AG08395 (cell line): ENCODE results near the gene MIOS.
"Not testable (repeated sequence)": the region's sequence is repeated elsewhere in the genome, so short reads cannot be mapped to it uniquely, and the experiment has no call there.

ENCODE experiments used
- DNase-seq: peaks from one replicate; pipeline ENCODE4 v3.0.0; 2012; ENCODE audit warnings: mixed read lengths, low spot score

The MIOS gene

DNA sequence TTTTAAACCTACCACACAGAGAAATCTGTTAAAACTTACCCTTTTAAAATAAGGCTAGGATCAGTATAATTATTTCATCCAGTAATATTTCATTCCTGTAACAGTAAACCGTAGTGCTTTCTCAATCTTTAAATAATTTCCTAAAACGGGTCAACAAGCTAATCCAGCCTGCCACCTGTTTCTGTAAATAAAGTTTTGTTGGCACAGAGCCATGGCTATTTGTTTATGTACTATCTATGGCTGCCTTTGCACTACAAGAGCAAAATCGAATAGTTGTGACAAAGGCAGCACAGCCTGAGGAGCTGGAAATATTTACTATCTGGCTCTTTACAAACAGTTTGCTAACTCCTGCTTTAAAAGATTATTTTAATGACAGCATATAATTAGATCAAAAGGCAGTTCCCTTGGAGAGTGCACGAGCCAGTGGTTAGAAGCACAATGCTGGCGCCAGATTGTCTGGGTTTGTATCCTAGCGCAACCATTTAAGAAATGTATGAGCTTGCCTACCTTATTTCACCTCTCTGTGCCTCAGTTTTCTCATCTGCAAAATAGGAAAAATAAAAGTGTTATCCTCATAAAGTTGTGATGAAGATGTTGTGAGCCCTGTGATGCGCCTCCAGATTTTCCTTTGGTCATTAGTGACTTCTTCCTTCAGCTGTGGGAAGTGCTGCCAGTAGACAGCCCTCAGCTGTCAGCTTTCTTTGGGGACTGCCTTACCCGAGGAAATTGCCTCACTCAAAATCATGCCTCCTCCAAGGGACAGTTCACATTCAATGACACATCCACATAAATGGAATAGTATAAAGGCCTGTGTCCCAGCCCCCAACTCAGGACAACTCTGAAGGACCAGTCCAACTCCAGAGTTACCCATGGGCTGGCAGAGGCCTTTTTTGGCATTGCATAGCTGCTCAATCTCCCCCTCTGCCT is 11.8 kb upstream of the MIOS start:
- peak; percentile 17 for DNase-seq

DNA sequence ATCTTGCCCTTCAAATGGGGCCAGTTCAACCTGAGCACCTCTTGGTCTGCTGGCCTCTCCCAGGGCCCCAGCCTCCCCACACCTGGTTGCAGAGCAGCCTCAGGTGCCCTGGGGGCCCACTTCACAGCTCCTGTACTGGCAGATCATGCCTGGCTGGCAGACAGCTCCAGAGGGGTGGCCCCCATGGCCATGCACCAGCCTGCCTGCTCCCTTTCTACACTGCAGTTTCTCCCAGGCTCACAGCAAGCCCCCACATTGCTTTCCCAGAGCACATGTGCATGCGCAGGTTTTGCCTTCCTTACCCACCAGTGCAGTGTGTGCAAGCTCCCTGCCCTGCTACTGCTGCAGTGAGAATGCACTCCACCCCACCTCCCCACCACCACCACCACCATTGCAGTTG is 9.8 kb upstream of the MIOS start:
- no peak for DNase-seq

DNA sequence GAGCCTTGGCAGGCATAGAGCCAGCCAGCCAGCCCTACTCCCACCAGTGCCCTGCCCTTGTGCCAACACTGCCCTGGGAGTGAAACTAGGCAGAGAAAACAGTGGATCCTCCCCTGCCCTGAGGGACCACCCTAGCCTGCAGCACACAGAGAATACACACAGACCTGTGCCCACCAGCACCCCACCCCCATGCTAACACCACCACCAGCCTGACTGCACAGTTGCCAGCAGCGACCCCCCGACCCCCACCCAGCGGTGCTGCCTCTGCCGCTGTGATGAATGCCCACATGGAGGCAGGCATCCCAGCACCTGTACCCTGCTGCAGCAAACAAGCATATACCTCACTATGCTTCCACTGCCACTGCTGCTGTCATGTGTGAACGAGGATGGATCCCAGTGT is 9.4 kb upstream of the MIOS start:
- DNase-seq, result no peak

DNA sequence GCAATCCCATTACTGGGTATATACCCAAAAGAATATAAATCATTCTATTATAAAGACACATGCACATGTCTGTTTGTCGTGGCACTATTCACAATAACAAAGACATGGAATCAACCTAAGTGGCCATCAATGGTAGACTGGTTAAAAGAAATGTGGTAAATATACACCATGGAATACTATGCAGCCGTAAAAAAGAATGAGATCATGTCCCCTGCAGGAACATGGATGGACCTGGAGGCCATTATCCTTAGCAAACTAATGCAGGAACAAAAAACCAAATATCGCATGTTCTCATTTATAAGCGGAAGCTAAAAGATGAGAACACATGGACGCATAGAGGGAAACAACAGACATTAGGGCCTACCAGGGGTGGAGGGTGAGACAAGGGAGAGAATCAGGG is 5.1 kb upstream of the MIOS start:
- DNase-seq, result not testable (repeated sequence)

DNA sequence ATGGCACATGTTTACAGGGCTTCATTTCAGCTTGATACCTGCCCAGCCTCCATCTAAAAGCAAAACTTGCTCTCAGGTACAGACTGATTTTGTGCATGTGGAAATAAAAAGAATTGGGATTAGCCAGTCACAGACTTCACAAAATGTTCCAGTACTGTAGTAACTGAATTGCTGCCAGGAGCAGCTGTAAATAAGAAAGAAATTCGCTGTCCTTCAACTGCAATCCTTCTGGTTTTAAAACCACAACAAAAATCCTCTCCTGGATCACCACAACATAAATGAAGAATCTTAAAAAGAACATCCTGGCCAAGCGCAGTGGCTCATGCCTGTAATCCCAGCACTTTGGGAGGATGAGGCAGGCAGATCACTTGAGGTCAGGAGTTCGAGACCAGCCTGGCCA is 3.9 kb upstream of the MIOS start:
- DNase-seq, result peak; percentile 47

DNA sequence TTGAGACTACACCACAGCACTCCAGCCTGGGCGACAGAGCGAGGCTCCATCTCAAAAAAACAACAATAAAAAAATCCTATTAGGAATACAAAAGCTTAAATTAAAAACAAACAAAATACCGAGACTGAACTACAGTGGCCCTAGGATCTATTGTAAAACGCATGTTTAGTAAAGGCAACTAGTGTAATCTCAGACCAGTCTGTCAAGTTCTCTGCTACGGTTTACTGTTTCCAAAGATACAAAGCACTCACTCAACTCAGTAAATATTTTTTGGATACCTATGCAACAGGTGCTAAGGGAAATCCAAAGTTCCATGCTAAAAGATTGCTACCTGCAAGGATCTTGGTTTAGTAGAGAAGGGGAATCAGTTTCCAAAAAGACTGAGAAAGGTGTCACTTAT is 3.4 kb upstream of the MIOS start:
- DNase-seq, result no peak

DNA sequence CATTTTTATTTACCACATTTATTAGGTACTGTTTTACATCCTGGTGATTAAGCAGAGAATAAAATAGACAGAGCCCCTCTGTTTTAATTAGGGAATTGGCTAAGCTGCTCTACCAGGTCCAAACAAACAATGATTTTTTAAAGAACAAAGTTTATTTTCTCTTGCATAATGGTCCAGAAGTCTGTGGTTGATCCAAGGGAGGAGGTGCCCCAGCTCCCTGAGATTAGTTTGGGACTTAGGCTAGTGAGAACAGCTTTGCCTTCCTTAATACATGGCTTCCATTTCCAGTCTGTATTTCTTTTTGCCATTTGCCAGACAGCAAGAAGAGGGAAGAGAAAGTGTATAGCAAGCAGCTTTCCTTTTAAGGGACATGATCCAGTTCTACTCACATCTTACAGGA is 2.9 kb upstream of the MIOS start:
- DNase-seq, result no peak

DNA sequence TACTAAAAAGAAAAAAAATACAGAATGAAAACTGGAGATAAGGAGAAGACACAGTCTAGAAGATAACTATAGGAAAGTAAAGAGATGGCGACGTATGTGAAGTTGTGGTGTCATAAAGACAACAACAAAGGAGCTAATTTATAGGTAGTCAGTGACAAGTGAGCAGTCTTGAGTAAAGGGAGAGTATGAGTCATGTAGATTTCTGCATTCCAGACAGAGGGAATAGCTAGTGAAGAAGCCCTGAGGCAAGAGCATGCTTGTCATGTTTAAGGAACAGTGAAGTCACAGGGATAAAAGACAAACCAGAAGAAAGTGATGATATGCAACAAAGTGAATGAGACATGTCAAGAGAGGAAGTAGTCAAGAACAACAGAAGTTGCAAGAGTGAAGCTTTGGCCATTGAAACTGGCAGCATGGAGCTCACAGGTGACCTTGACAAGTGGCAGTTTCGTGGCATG is 2.3 kb upstream of the MIOS start:
- DNase-seq, result peak; percentile 72

DNA sequence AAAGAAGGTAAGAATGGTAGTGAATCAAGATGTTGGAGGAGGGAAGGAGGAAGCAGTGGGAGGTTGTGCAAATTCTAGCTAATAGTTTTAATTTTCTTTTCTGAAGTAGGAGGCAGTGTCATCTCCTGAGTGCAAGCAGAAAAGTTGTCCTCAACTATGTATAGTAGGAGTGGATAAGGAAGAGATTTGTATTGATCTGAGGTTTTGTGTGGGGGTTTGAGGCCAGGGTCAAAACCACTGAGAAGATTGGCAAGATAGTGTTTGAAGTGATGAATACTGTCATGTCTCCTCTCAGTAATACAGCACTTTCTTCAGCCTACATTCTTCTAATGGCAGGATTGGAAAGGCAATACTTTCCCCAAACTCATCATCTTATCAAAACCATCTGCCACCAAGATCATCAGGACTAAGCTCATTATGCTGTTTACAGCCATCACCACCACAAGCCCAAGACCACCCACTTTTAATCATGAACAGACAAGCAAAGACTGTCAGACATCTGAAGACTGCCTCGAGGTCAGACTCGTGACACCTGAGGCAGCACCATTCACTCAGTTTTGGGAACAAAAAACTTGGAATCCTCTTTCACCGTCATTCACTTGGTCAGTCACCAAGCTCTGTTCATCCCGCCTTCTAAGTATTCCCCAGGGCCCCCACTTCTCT is 1.5 kb upstream of the MIOS start:
- no peak for DNase-seq

DNA sequence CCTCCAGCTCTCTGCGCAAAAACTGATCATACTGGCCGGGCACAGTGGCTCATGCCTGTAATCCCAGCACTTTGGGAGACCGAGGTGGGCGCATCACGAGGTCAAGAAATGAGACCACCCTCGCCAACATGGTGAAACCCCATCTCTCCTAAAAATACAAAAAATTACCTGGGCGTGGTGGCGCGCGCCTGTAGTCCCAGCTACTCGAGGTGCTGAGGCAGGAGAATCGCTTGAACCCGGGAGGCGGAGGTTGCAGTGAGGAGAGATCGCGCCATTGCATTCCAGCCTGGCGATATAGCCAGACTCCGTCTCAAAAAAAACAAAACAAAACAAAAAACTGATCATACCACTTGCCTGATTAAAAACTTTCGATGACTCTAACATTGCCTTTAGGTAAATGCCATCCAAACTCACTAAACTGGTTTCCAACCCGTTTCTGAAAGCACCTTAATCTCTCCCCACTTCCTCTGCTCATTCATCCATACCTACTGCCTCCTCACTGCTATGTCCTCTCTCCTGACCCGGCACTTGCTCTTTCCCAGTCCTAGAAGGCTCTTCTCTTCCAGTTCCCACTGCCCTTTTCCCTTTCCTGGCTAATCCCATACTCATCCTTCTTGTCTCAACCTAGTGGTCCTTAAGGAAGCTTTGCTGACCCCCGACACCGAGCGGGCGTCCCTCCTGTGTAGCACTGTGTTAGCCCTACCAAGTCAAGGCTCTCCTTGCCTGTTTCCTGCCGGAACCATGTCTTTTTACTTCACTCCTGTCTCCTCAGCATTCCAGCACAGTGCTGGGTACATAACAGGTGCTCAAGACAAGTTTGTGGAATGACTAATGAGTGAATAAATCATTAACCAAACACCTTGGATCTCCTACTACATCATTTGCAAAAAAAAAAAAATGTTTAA is 686 bp upstream of the MIOS start:
- no peak for DNase-seq

DNA sequence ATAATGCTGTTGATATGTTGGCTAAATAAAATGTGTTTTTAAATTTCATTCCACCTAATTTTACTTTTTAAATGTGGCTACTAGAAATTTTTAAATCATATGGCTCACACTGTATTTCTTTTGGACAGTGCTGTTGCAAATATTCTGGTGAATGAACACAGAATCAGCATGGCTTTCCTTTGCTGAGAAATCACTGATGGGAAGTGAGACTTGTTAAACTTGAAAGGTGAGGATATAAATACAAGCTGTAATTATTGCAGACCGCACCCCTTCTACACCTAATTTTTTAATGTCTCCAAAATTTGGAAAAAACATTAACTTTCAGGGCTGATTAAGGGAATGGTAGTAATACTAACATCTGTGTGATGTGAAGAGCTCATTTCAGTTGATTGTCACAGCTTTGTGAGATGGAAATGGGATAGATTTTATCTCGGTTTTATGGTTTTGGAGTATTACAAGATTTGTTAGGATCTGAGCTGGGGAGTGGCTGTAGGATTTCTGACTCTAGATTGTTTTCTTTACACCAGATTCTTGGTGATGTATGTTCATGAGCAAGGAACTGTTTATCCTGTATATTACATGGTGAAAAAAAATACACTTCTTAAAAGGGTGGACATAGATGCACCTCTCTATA is 1.3 kb downstream of the MIOS start:
- DNase-seq, result no peak

DNA sequence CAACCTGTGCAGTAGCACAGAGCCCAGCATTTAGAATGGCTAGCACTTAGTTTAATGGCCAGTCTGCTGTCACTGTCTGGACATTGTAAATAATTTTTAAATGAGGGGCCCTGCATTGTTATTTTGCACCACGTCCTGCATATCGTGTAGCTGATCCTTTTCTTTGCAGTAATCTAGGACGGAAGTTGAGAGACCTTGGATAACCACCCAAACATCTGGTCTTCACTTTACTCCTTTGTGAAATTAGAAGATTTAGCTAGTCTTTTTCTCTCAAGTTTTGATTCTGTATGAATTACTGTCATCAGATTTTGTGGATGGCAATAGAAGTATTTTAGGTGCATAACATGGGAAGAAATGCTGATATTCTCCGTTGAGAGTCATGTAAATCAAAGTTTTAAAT is 1.9 kb downstream of the MIOS start:
- DNase-seq, result no peak

DNA sequence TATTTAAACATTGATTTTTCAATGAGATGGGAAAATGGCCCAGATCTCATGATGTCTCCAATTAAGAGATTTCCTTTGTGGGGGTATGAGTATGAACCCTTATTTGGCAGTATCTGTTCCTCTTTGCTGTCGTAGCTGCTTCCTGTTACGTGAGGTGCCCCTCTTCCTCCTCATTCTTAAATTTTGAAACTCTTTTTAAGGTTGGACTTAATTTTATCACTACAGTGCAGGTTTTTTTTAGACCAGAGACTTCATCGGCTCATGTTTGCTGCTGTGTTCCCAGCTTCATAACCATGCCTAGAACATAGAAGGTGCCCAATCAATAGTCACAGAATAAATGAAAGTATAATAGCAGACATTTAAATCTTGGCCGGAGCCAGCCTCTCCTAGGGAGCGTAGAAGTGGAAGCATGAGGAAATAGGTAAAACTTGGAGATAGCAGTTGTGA is 2.4 kb downstream of the MIOS start:
- DNase-seq, result no peak

DNA sequence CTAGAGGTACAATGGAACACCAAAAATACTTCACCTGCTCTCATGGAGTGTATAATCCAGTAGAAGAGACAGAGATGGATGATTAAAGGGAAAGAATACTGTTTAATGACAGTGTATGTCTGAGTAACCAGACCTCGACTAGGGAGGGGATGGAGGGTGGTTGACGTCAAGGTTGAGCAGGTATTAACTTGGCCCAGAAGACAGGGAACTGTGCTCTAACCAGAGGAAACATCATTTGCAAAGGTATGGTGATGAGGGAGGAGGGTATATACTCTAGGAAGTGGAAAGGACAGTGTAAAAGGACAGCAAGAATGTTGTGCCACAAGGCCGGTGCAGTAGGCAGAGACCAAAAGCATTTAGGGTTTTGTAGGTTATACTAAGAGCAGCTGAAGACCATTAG is 2.9 kb downstream of the MIOS start:
- DNase-seq, result no peak

DNA sequence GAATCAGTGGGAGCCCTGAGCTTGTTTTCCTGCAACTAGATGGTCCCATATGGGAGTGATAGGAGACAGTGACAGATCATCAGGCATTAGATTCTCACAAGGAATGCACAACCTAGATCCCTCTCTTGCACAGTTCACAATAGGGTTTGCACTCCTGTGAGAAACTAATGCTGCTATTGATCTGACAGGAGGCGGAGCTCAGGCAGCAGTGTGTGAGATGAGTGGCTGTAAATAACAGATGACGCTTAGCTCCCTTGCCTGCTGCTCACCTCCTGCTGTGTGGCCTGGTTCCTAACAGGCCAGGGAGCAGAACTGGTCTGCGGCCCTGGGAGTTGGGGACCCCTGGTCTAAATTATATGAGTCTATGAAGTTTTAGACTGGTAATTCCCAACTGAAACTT is 3.9 kb downstream of the MIOS start:
- DNase-seq, result no peak

DNA sequence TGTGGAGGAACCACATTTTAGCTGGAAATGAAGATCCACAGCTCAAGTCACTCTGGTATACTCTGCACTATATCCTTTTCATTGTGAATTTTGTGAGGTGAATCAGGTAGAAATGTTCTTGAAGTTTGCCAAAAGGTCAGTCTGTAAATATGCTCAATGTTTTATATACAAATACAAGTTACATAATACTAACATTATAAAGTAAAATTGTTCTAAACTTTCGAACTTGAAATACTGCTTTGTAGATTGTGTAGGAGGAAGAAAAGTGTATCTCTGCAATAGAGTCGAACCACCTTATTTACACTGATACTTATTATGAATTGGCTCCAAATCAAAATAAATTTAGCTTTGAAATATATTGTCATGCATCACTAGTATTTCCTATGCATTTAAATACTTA is 7.0 kb downstream of the MIOS start:
- DNase-seq, result no peak

DNA sequence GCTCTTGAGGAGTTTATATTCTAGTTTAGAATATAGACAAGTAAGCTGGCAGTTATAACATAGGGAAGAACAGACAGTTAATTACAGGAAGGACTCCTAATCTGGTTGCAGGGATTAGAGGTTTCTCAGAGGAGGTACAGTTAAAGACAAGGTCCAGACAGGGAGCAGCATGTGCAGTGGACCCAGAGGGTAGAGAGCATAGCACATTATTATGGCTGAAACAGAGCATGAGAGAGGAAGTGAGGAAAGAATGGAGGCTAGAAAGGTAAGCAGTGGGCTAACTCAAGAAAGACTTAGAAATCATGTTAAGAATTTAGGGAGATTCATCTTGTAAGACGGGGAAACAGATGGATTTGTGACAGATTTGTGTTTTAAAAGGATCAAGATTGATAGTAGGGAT is 9.7 kb downstream of the MIOS start:
- DNase-seq, result no peak

DNA sequence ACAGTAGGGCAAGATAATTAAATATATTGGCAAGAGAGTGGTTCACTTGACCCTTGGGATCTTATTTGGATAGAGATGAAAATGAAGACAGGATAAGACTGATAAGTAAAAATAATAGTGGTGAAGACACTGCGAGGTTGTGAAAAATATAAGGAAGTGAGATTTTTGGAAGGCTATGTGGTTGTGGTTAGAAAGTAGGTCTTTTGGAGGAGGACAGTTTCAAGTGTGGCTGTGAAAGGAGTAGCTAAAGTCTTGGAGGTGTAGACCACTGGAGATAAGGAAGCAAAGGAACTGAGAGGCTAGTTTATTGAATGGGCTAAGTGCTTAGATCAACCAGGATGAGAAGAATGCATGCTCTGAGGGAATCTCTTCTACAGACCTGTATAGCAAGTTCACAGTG is 11.2 kb downstream of the MIOS start:
- DNase-seq, result no peak

DNA sequence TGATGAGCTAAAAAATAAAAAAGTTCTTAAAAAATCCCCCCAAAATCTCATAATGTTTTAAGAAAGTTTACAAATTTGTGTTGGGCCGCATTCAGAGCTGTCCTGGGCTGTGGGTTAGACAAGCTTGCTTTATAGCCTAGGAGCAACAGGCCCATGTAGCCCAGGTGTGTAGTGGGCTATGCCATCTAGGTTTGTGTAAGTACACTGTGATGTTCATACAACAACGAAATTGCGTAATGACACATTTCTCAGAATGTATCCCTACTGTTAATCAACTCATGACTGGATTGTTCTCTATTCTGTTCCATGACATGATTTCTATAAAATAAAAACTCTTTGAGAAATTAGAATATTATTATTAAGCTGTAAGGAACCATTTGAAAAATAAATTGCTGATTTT is 13.0 kb downstream of the MIOS start:
- DNase-seq, result no peak

DNA sequence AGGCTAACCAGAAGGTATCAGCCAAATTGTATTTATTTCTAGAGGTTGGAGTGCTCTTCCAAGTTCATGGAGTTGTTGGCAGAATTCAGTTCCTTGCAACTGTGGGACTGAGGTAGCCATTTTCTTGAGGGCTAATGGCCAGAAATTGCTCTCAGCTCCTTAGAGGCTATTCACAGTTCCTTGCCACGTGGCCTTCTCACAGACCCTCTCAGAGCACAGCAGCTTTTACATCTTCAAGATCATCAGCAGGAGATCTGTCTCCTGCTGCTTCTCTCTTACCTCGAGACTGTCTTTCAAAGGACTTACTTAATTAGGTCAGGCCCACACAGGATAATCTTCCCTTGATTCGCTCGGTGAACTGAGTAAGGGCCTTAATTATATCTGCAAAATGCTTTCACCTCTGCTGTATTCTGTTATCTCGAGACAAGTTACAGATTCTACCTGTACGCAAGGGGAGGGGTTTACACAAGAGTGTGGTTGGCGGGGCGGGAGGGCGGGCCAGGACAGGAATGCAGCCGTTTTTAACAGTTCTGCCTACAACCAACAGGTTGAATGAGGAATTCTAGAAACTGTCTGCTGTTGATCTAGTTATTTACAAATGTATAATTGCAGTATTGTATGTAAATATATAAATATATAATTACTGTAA is 15.0 kb downstream of the MIOS start:
- DNase-seq, result no peak

DNA sequence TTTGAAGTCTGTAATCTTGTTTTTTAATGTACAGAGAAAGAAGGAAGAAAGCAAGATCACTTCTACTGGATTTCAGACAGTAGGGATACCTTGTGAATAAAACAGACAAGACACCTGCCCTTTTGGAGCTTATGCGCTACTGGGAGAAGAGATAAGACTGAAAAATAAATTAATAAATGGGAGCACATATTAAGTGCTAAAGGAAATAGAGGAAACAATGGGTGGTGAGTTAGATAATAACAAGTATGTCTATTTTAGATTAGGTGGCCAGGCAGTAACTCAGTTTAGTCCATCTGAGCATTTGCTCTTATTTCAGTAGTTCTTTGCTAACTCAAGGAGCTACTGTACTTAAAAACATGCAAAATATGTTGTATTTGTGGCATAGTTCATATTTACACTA is 15.9 kb downstream of the MIOS start:
- no peak for DNase-seq
